Astrocyte (in vitro differentiated cells and primary cell): ENCODE data around the gene ATP6V0E1. TPM values are rescaled to one million over a fixed set of nuclear protein-coding genes. Genes with fewer than 3 reads are reported as not detected.

Experiments
- DNase-seq: peaks from one replicate; pipeline ENCODE4 v3.0.0-alpha.2; 2010; ENCODE audit warnings: low read depth
- FAIRE-seq: peaks from 2 replicates; lab custom pipeline; 2011; peaks lifted over from hg19 to GRCh38; lab: Jason Lieb, UNC
- H2AFZ ChIP-seq: 2 replicates; pipeline ENCODE4 v1.6.0; 2012; ENCODE audit warnings: low read depth, low read length, inconsistent platforms
- H3K27ac ChIP-seq: 2 replicates; pipeline ENCODE4 v1.5.1; 2011; ENCODE audit warnings: low read depth, low read length, inconsistent platforms
- H3K27me3 ChIP-seq: 2 replicates; pipeline ENCODE4 v1.6.0; 2011; ENCODE audit warnings: low read length, inconsistent platforms; ENCODE audit not compliant: insufficient read depth
- H3K36me3 ChIP-seq: 2 replicates; pipeline ENCODE4 v1.5.1; 2011; ENCODE audit warnings: low read length, inconsistent platforms; ENCODE audit not compliant: insufficient read depth
- H3K4me1 ChIP-seq: 2 replicates; pipeline ENCODE4 v1.5.1; 2011; ENCODE audit warnings: low read length, inconsistent platforms; ENCODE audit not compliant: insufficient read depth
- H3K4me2 ChIP-seq: 2 replicates; pipeline ENCODE4 v1.6.0; 2012; ENCODE audit warnings: low read length, inconsistent platforms
- H3K4me3 ChIP-seq: 2 replicates; pipeline ENCODE4 v1.5.1; 2011; ENCODE audit warnings: low read depth, mild to moderate bottlenecking, low read length, inconsistent platforms; ENCODE audit not compliant: insufficient read depth
- H3K79me2 ChIP-seq: 2 replicates; pipeline ENCODE4 v1.6.0; 2012; ENCODE audit warnings: mild to moderate bottlenecking, low read length, inconsistent platforms; ENCODE audit not compliant: insufficient read depth
- H3K9ac ChIP-seq: 2 replicates; pipeline ENCODE4 v1.6.0; 2012; ENCODE audit warnings: mild to moderate bottlenecking, low read length, inconsistent platforms
- H3K9me3 ChIP-seq: 2 replicates; pipeline ENCODE4 v1.5.1; 2012; ENCODE audit warnings: low read depth, mild to moderate bottlenecking, low read length, inconsistent platforms; ENCODE audit not compliant: insufficient read depth
- H4K20me1 ChIP-seq: 2 replicates; pipeline ENCODE4 v1.6.0; 2012; ENCODE audit warnings: low read length, inconsistent platforms; ENCODE audit not compliant: insufficient read depth
- H3K27ac Mint-ChIP-seq: one replicate; pipeline ENCODE4 v1.8.0; 2021; ENCODE audit warnings: mild to moderate bottlenecking, mixed read lengths; ENCODE audit not compliant: unreplicated experiment
- H3K27me3 Mint-ChIP-seq: one replicate; pipeline ENCODE4 v1.8.0; 2021; ENCODE audit warnings: low read depth, mixed read lengths; ENCODE audit not compliant: unreplicated experiment
- H3K36me3 Mint-ChIP-seq: one replicate; pipeline ENCODE4 v1.8.0; 2021; ENCODE audit warnings: low read depth, mixed read lengths; ENCODE audit not compliant: unreplicated experiment
- H3K4me1 Mint-ChIP-seq: one replicate; pipeline ENCODE4 v1.8.0; 2021; ENCODE audit warnings: low read depth, mixed read lengths; ENCODE audit not compliant: unreplicated experiment
- H3K4me3 Mint-ChIP-seq: one replicate; pipeline ENCODE4 v1.8.0; 2021; ENCODE audit warnings: mild to moderate bottlenecking, moderate library complexity, mixed read lengths; ENCODE audit not compliant: unreplicated experiment
- H3K9me3 Mint-ChIP-seq: one replicate; pipeline ENCODE4 v1.8.0; 2021; ENCODE audit warnings: mild to moderate bottlenecking, mixed read lengths; ENCODE audit not compliant: unreplicated experiment
- EZH2 ChIP-seq: IDR thresholded peaks from 2 replicates; pipeline ENCODE4 v1.6.1; 2012; ENCODE audit warnings: mild to moderate bottlenecking, low read length, inconsistent platforms; ENCODE audit not compliant: insufficient read depth
- total RNA-seq: library from RNA; stranded (reverse); gene quantifications from 2 replicates; pipeline ENCODE4 v1.2.1, GENCODE V29; 2021
- TF ChIP-seq, protein P1 (sequence below): IDR thresholded peaks from 2 replicates; pipeline ENCODE4 v1.5.1; 2011; ENCODE audit warnings: low read depth, mild to moderate bottlenecking, inconsistent platforms, low read length, moderate library complexity; ENCODE audit not compliant: insufficient read depth

Gene ATP6V0E1
- total RNA-seq, 1 donor from 2014 or later, result 327 TPM

DNA sequence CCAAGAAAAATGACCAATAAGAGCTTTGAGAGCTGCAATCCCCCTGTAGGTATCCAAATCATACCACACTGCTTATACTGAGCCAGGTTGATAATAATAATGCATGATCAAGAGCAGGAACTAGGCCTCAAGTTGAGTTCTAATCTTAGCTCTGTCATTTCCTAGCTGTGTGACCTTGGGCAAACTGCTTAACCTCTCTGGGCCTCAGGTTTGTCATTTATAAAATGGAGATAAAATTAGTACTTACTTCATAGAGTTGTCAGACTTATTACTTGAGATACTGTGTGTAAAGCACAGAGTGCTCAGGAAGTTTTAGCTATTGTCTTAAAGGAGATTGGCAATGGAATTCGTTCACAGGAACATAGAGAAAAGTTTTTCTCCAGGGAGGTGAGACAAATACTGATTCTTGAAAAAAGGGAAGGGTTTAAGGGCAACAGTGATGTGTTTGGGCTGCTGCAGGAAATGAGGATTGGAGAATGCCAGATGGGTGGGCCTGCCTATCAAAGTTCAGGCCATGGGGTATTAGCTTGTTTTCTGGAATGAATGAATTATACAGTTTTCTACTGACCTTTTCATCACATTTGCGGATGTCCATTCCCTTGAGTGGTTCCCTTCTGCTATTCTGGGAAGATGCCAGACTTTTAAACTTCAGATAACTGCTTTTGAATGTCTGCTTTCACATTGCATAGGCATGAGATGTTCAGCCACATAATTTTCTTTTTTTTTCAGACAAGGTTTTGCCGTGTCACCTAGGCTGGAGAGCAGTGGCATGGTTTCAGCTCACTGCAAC, 10.2 kb upstream of the ATP6V0E1 start:
- Histone ChIP-seq H3K9me3 (no peaks in the 10 kb centered on the region), H3K9ac (peak overlapping the region; percentile 23), H3K27ac (peak overlapping the region; percentile 43), H3K4me1 (peaks cover 11% of the 10 kb centered on the region), H3K36me3 (peaks cover 6% of the 10 kb centered on the region), H4K20me1 (no peaks in the 10 kb centered on the region), H3K4me2 (peak overlapping the region; percentile 18), H2AFZ (no peak overlapping the region), H3K4me3 (no peak overlapping the region), H3K79me2 (no peaks in the 10 kb centered on the region), H3K27me3 (no peaks in the 10 kb centered on the region)
- Mint-ChIP-seq H3K4me1 (peaks cover 10% of the 10 kb centered on the region), H3K36me3 (peaks cover 8% of the 10 kb centered on the region), H3K27ac (peak overlapping the region; percentile 91), H3K27me3 (peaks cover 11% of the 10 kb centered on the region), H3K4me3 (no peak overlapping the region), H3K9me3 (no peaks in the 10 kb centered on the region)
- DNase-seq, result peak; percentile 75
- TF ChIP-seq, protein P1, sequence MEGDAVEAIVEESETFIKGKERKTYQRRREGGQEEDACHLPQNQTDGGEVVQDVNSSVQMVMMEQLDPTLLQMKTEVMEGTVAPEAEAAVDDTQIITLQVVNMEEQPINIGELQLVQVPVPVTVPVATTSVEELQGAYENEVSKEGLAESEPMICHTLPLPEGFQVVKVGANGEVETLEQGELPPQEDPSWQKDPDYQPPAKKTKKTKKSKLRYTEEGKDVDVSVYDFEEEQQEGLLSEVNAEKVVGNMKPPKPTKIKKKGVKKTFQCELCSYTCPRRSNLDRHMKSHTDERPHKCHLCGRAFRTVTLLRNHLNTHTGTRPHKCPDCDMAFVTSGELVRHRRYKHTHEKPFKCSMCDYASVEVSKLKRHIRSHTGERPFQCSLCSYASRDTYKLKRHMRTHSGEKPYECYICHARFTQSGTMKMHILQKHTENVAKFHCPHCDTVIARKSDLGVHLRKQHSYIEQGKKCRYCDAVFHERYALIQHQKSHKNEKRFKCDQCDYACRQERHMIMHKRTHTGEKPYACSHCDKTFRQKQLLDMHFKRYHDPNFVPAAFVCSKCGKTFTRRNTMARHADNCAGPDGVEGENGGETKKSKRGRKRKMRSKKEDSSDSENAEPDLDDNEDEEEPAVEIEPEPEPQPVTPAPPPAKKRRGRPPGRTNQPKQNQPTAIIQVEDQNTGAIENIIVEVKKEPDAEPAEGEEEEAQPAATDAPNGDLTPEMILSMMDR, result no peak
- TF ChIP-seq EZH2, result no peak
- FAIRE-seq, result no peak

DNA sequence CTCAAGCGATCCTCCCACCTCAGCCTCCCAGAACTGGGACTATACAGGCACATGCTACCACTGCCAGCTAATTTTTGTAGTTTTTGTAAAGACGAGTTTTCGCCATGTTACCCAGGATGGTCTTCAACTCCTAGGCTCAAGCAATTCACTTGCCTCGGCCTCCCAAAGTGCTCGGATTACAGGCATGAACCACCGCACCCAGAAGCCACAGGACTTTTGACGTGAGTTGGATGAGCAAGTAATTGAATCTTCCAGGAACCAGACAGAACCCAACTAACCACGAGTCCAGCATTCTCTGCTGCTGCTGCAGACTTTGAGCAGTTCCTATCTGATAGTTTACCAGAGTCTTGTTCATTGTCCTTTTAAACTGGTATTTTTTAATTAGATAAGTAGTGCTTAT, 9.6 kb upstream of the ATP6V0E1 start:
- H3K4me1 ChIP-seq, result peaks cover 11% of the 10 kb centered on the region
- no peak for TF ChIP-seq EZH2
- TF ChIP-seq, protein P1, result no peak
- H3K79me2 ChIP-seq, result no peaks in the 10 kb centered on the region
- Mint-ChIP-seq H3K27me3 (peaks cover 11% of the 10 kb centered on the region), H3K36me3 (peaks cover 6% of the 10 kb centered on the region), H3K4me3 (no peak overlapping the region), H3K27ac (peak overlapping the region; percentile 91), H3K4me1 (peaks cover 10% of the 10 kb centered on the region), H3K9me3 (no peaks in the 10 kb centered on the region)
- H3K4me2 ChIP-seq, result peak overlapping the region; percentile 18
- peak overlapping the region; percentile 43 for H3K27ac ChIP-seq
- H3K27me3 ChIP-seq, result no peaks in the 10 kb centered on the region
- DNase-seq (peak; percentile 74), FAIRE-seq (no peak)
- H3K4me3 ChIP-seq, result no peak overlapping the region
- peaks cover 3% of the 10 kb centered on the region for H3K36me3 ChIP-seq
- H3K9ac ChIP-seq, result peak overlapping the region; percentile 23
- no peak overlapping the region for H2AFZ ChIP-seq
- H3K9me3 ChIP-seq, result no peaks in the 10 kb centered on the region
- no peaks in the 10 kb centered on the region for H4K20me1 ChIP-seq

DNA sequence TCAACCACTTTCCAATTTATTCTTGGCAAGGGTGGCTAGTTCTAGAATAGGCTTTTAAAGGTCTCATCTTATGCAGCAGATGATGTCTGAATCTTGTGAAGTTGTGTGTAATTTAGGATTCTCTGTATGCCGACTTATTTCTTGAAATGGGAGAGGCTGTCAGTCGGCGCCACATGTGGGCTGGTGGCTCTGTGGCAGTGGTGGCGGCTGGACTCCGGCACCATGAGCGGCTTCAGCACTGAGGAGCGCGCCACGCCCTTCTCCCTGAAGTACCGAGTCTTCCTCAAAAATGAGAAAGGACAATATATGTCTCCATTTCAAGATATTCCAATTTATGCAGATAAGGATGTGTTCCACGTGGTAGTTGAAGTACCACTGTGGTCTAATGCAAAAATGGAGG, 8.3 kb upstream of the ATP6V0E1 start:
- no peaks in the 10 kb centered on the region for H3K36me3 ChIP-seq
- H2AFZ ChIP-seq, result no peak overlapping the region
- Mint-ChIP-seq H3K4me1 (peaks cover 10% of the 10 kb centered on the region), H3K4me3 (no peak overlapping the region), H3K27me3 (peaks cover 11% of the 10 kb centered on the region), H3K27ac (no peak overlapping the region), H3K36me3 (no peaks in the 10 kb centered on the region), H3K9me3 (no peaks in the 10 kb centered on the region)
- TF ChIP-seq, protein P1, result no peak
- no peak for TF ChIP-seq EZH2
- no peaks in the 10 kb centered on the region for H3K9me3 ChIP-seq
- H4K20me1 ChIP-seq, result no peaks in the 10 kb centered on the region
- FAIRE-seq, result no peak
- no peak overlapping the region for H3K9ac ChIP-seq
- H3K27ac ChIP-seq, result no peak overlapping the region
- H3K27me3 ChIP-seq, result no peaks in the 10 kb centered on the region
- DNase-seq, result no peak
- H3K4me1 ChIP-seq, result peaks cover 11% of the 10 kb centered on the region
- no peaks in the 10 kb centered on the region for H3K79me2 ChIP-seq
- H3K4me2 ChIP-seq, result no peak overlapping the region
- no peak overlapping the region for H3K4me3 ChIP-seq
